Spleen (tissue), 11 donors: ENCODE data around the gene LRP3. TPM values are rescaled to one million over a fixed set of nuclear protein-coding genes. Genes with fewer than 3 reads are reported as not detected.

Source experiments
- DNase-seq: peaks from one replicate; pipeline ENCODE4 v3.0.0-alpha.2; 2020
- H3K27ac ChIP-seq, 8 donors: fragments of 200-600 bp; sonication (generic) in 7 of 8; 1 replicate in 4 of 8; 2 replicates in 4 of 8; pipeline versions ENCODE4 v1.5.0 to v1.8.0; 2016 to 2021; ENCODE audit warnings: inconsistent platforms in 4 of 8, mild to moderate bottlenecking in 4 of 8, moderate library complexity in 1 of 8
- H3K27me3 ChIP-seq, 7 donors: fragments of 200-600 bp; sonication (generic) in 6 of 7; replicated peaks in 1 of 7; 1 replicate in 4 of 7; 2 replicates in 3 of 7; pipeline versions ENCODE4 v1.5.0 to v1.8.0; 2016 to 2021; ENCODE audit warnings: inconsistent platforms in 3 of 7, mild to moderate bottlenecking in 1 of 7
- H3K36me3 ChIP-seq, 6 donors: fragments of 200-600 bp; sonication (generic) in 5 of 6; 1 replicate in 4 of 6; 2 replicates in 2 of 6; pipeline versions ENCODE4 v1.5.0 to v1.8.0; 2016 to 2021; ENCODE audit warnings: inconsistent platforms in 2 of 6
- H3K4me1 ChIP-seq, 6 donors: fragments of 200-600 bp; sonication (generic) in 5 of 6; 1 replicate in 3 of 6; 2 replicates in 3 of 6; pipeline versions ENCODE4 v1.5.0 to v1.8.0; 2016 to 2021; ENCODE audit warnings: inconsistent platforms in 3 of 6
- H3K4me3 ChIP-seq, 8 donors: fragments of 200-600 bp; sonication (generic) in 7 of 8; 1 replicate in 4 of 8; 2 replicates in 4 of 8; pipeline versions ENCODE4 v1.5.0 to v1.8.0; 2016 to 2021; ENCODE audit warnings: inconsistent platforms in 4 of 8, mild to moderate bottlenecking in 4 of 8, moderate library complexity in 2 of 8
- H3K9me3 ChIP-seq, 8 donors: fragments of 200-600 bp; sonication (generic) in 7 of 8; 1 replicate in 4 of 8; 2 replicates in 4 of 8; pipeline versions ENCODE4 v1.5.0 to v1.8.0; 2016 to 2021; ENCODE audit warnings: inconsistent platforms in 4 of 8
- CTCF ChIP-seq, 11 experiments: fragments of 200-600 bp in 7 of 11; fragments of 450-650 bp in 4 of 11; sonication (generic) in 4 of 11; IDR thresholded peaks in 8 of 11; conservative IDR thresholded peaks in 3 of 11; 1 replicate in 7 of 11; 2 replicates in 4 of 11; pipeline versions ENCODE4 v1.4.0 to v1.8.0; 2016 to 2021; ENCODE audit warnings: antibody characterized with exemption in 11 of 11, inconsistent platforms in 4 of 11, mild to moderate bottlenecking in 1 of 11
- POLR2A ChIP-seq, 3 donors: fragments of 450-650 bp; IDR thresholded peaks; one replicate each; pipeline ENCODE4 v1.5.1; 2017; ENCODE audit warnings: antibody characterized with exemption in 3 of 3, mild to moderate bottlenecking in 1 of 3
- POLR2AphosphoS5 ChIP-seq, 3 donors: sonication (generic); formaldehyde crosslinking; IDR thresholded peaks; one replicate each; pipeline ENCODE4 v1.5.1; 2017; ENCODE audit warnings: antibody characterized with exemption in 3 of 3
- WGBS, 5 donors: extraction: QIAGEN DNeasy Blood & Tissue Kit in 3 of 5; methylation state at CpG; one replicate each; pipeline versions ENCODE4 v1.1.5 to v1.1.7; 2013 to 2018; 5-methylcytosine and 5-hydroxymethylcytosine counted together
- intact Hi-C: fragments of 100-400 bp; cut with DNase I; formaldehyde crosslinking; loops from one replicate; pipeline ENCODE4 v1.15.0; 2023; ENCODE audit warnings: low total_unique reads
- polyA plus RNA-seq, 3 donors: library from polyadenylated mRNA; stranded (reverse); fragments of 200-250 nt; gene quantifications; one replicate each; pipeline ENCODE4 v1.2.1, GENCODE V29; 2013
- total RNA-seq, 7 donors: library from RNA; depleted of rRNA in 3 of 7; stranded (reverse); fragments of >200 nt in 3 of 7; fragmentation: NEBNext Ultra II Directional in 4 of 7; extraction: Animal tissue kit (Norgen Biotek cat#: 25700) in 4 of 7; gene quantifications; one replicate each; pipeline versions ENCODE4 v1.1.0 to v1.2.1, GENCODE V29; 2016 to 2021
- donor health status: healthy with polysubstance abuse.
- donor health status: DM: no; HTN: no; CAD: no; lungs with moderate emphysema.
- donor health status: DM: no; HTN: no; CAD: no.
- donor health status: Bipolar disorder and iron deficiency.
- donor health status: healthy.
- donor health status: DM: no; HTN: no; CAD: no.
- donor health status: DM: yes; HTN: yes; CAD: no.

Gene LRP3
- total and polyA plus RNA-seq, 10 donors = 1.4 to 12.8 (median 8.2) TPM

GRCh38 chr19:33216198-33216830 is 22.2 kb downstream of the LRP3 start:
- no peak for DNase-seq
- TF ChIP-seq POLR2AphosphoS5 (IDR thresholded peaks at IDR 0.05) (no peak), CTCF (IDR thresholded peaks at IDR 0.05 in 8 of 11, conservative IDR thresholded peaks at IDR 0.05 in 3 of 11) (no peak), POLR2A (IDR thresholded peaks at IDR 0.05) (no peak)
- H3K4me1 ChIP-seq = no peaks in the 10 kb centered on the region
- H3K4me3 ChIP-seq = no peak overlapping the region
- intact Hi-C loops = no loop called here
- WGBS, 5 donors = 56 to 86% (median 73%) methylated on average over 9 to 12 of the region's 12 CpGs
- H3K27me3 ChIP-seq = peaks cover 0 to 33% (median 1%) of the 10 kb centered on the region in 7 donors
- no peaks in the 10 kb centered on the region for H3K9me3 ChIP-seq
- H3K36me3 ChIP-seq = no peaks in the 10 kb centered on the region
- H3K27ac ChIP-seq = no peak overlapping the region

GRCh38 chr19:33217881-33218280 is 23.8 kb downstream of the LRP3 start:
- Histone ChIP-seq H3K27me3 (peaks cover 0 to 49% (median 11%) of the 10 kb centered on the region in 7 donors), H3K9me3 (no peaks in the 10 kb centered on the region), H3K4me1 (no peaks in the 10 kb centered on the region), H3K27ac (no peak overlapping the region), H3K4me3 (no peak overlapping the region), H3K36me3 (no peaks in the 10 kb centered on the region)
- WGBS, 5 donors = 82 to 95% (median 92%) methylated on average over 8 of the region's 8 CpGs
- intact Hi-C loops = no loop called here
- TF ChIP-seq POLR2A (IDR thresholded peaks at IDR 0.05) (no peak), CTCF (IDR thresholded peaks at IDR 0.05 in 8 of 11, conservative IDR thresholded peaks at IDR 0.05 in 3 of 11) (no peak), POLR2AphosphoS5 (IDR thresholded peaks at IDR 0.05) (no peak)
- no peak for DNase-seq

- Histone ChIP-seq H3K4me3 (no peak overlapping the region), H3K36me3 (no peaks in the 10 kb centered on the region), H3K27me3 (peaks cover 0 to 63% (median 16%) of the 10 kb centered on the region in 7 donors), H3K9me3 (no peaks in the 10 kb centered on the region), H3K27ac (no peak overlapping the region), H3K4me1 (no peaks in the 10 kb centered on the region)
- WGBS, 5 donors = 63 to 78% (median 69%) methylated on average over 8 to 12 of the region's 12 CpGs
- TF ChIP-seq CTCF (IDR thresholded peaks at IDR 0.05 in 8 of 11, conservative IDR thresholded peaks at IDR 0.05 in 3 of 11) = no peak
- no peak for TF ChIP-seq POLR2AphosphoS5 (IDR thresholded peaks at IDR 0.05)
- TF ChIP-seq POLR2A (IDR thresholded peaks at IDR 0.05) = no peak
- DNase-seq = no peak
- intact Hi-C loops = no loop called here
Observed at GRCh38 chr19:33219261-33219815, 25.2 kb downstream of the LRP3 start.

- WGBS, 5 donors = 72 to 83% (median 80%) methylated on average over 4 to 18 of the region's 18 CpGs
- Histone ChIP-seq H3K36me3 (no peaks in the 10 kb centered on the region), H3K4me3 (no peak overlapping the region), H3K27me3 (peaks cover 0 to 71% (median 24%) of the 10 kb centered on the region in 7 donors), H3K27ac (no peak overlapping the region), H3K4me1 (peaks cover 0 to 5% (median 3%) of the 10 kb centered on the region in 6 donors), H3K9me3 (no peaks in the 10 kb centered on the region)
- TF ChIP-seq CTCF (IDR thresholded peaks at IDR 0.05 in 8 of 11, conservative IDR thresholded peaks at IDR 0.05 in 3 of 11) = no peak
- no peak for TF ChIP-seq POLR2AphosphoS5 (IDR thresholded peaks at IDR 0.05)
- no peak for TF ChIP-seq POLR2A (IDR thresholded peaks at IDR 0.05)
- intact Hi-C loops = no loop called here
- no peak for DNase-seq
Observed at GRCh38 chr19:33220115-33220514, 26.0 kb downstream of the LRP3 start.
